Lower lobe of right lung (tissue), 2 donors: ENCODE results near the gene MACROD1. TPM values are rescaled to one million over a fixed set of nuclear protein-coding genes. Genes with fewer than 3 reads are reported as not detected.
A peak's percentile ranks its signal among the peaks of the same experiment; 100 is the strongest.

ENCODE experiments used
- ATAC-seq, 2 donors: fragments of 200-7000 bp; cut with Tn5 transposase; one replicate each; pipeline ENCODE4 v1.9.1; 2020 to 2022; ENCODE audit warnings: mild to moderate bottlenecking in 2 of 2, moderate library complexity in 2 of 2
- DNase-seq: peaks from one replicate; pipeline ENCODE4 v3.0.0-alpha.2; 2020
- H3K27ac ChIP-seq: fragments of 200-600 bp; one replicate; pipeline ENCODE4 v1.8.0; 2022
- H3K27me3 ChIP-seq: fragments of 200-600 bp; one replicate; pipeline ENCODE4 v1.8.0; 2022; ENCODE audit warnings: low read depth
- H3K36me3 ChIP-seq: fragments of 200-600 bp; one replicate; pipeline ENCODE4 v1.8.0; 2022; ENCODE audit warnings: mild to moderate bottlenecking
- H3K4me1 ChIP-seq: fragments of 200-600 bp; one replicate; pipeline ENCODE4 v1.8.0; 2022
- H3K4me3 ChIP-seq: fragments of 200-600 bp; one replicate; pipeline ENCODE4 v1.8.0; 2022; ENCODE audit warnings: mild to moderate bottlenecking
- H3K9me3 ChIP-seq: fragments of 200-600 bp; one replicate; pipeline ENCODE4 v1.8.0; 2022
- intact Hi-C: fragments of 100-400 bp; cut with DNase I; formaldehyde crosslinking; loops from one replicate; pipeline ENCODE4 v1.11.0; 2022
- total RNA-seq: library from RNA; stranded (reverse); fragmentation: NEBNext Ultra II Directional; extraction: Animal tissue kit (Norgen Biotek cat#: 25700); gene quantifications from one replicate; pipeline ENCODE4 v1.2.1, GENCODE V29; 2021
- TF ChIP-seq, protein P1 (sequence below): fragments of 200-600 bp; IDR thresholded peaks from one replicate; pipeline ENCODE4 v1.8.0; 2022; ENCODE audit warnings: antibody characterized with exemption, mild to moderate bottlenecking
- donor health status: DM: no; HTN: yes; CAD: no; lungs with severe emphysema.

MACROD1 gene
- total RNA-seq, 1 donor from 2014 or later = 15.0 TPM

DNA sequence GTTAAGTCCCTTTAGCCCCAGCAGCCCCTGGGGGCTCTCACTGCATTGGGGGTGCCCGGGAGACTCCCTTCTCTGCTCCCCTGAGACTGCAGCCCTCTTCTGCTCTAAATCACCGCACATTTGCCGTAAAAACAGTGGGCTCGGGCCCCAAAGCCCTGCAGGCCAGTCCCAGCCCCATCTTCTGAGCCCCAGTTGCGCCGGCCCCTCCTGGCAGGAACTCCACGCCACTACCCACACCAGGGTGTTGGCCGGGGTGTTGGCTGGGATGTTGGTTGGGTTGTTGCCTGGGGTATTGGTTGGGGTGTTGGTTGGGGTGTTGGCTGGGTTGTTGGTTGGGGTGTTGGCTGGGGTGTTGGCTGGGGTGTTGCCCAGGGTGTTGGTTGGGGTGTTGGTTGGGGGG is 156.2 kb downstream of the MACROD1 start:
- DNase-seq (no peak), ATAC-seq (no peak)
- TF ChIP-seq, protein P1, sequence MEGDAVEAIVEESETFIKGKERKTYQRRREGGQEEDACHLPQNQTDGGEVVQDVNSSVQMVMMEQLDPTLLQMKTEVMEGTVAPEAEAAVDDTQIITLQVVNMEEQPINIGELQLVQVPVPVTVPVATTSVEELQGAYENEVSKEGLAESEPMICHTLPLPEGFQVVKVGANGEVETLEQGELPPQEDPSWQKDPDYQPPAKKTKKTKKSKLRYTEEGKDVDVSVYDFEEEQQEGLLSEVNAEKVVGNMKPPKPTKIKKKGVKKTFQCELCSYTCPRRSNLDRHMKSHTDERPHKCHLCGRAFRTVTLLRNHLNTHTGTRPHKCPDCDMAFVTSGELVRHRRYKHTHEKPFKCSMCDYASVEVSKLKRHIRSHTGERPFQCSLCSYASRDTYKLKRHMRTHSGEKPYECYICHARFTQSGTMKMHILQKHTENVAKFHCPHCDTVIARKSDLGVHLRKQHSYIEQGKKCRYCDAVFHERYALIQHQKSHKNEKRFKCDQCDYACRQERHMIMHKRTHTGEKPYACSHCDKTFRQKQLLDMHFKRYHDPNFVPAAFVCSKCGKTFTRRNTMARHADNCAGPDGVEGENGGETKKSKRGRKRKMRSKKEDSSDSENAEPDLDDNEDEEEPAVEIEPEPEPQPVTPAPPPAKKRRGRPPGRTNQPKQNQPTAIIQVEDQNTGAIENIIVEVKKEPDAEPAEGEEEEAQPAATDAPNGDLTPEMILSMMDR = no peak
- Histone ChIP-seq H3K27me3 (no peaks in the 10 kb centered on the region), H3K4me1 (peaks cover 17% of the 10 kb centered on the region), H3K36me3 (no peaks in the 10 kb centered on the region), H3K4me3 (no peak overlapping the region), H3K27ac (no peak overlapping the region), H3K9me3 (no peaks in the 10 kb centered on the region)
- intact Hi-C loops = no loop called here

DNA sequence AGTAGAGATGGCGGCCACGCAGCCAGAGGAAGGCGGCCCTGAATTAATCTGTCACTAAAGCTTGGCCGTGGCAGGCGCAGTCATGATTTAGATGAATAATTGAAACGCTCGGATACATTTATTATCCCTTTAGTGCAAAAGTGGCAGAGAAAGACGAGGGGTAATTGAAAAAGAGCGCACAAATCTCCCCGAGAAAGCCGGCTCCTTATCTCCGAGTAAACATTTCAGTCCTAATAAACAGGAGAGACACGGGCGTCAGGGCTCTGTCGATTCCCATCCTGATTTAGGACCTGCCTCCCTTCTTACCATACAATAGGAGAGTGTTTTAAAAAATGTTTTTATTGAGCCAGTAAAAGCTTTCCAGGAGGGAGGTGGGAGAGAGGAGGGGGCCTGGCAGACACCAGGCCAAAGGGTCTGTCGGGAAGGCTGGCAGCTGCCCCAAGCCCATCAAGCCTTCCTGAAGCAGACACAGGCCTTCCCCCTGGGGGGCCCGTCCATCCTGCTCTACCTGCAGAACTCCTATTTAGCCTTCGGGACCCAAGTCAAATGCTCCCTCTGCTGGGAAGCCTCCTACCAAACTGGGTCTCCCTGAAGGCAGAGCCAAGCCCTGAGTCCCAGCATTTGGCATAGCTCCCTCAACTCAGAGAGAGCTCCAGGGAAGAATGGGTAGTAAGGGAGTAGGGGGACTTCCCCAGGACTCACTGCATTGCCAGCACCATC is 156.8 kb downstream of the MACROD1 start:
- Histone ChIP-seq H3K9me3 (no peaks in the 10 kb centered on the region), H3K27ac (no peak overlapping the region), H3K36me3 (no peaks in the 10 kb centered on the region), H3K4me1 (peaks cover 17% of the 10 kb centered on the region), H3K27me3 (no peaks in the 10 kb centered on the region), H3K4me3 (no peak overlapping the region)
- intact Hi-C loops = no loop called here
- ATAC-seq = no peak
- DNase-seq = no peak
- TF ChIP-seq, protein P1 = no peak

DNA sequence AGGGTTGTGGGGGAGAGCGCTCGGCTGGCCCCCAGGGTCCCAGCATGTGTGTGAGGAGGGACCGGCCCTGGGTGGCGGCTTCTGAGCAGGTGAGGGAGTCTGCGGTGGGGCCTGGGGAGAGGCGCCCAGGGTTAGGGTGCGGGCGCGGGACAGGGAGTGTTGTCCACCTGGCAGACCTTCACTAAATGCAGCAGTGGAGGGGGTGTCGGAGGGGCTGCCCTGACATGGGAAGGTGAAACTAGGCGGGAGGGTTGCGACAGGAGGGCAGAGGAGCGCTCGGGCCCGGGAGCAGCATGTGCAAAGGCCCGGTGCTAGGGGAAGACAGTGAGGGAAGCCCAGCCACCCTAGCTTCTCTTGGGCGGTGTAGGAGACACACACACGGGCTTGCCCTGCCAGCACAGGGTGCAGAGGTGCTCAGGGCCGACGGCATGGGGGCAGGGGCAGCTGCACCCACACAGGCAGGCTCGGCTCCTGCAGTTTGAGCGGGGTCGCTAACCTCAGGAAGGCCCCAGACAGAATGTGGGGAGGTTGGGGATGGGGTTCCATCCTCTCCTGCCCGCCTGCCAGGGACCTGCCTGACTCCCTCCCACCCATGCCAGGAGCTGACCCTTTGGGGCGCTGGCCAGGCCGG is 157.5 kb downstream of the MACROD1 start:
- TF ChIP-seq, protein P1 = no peak
- Histone ChIP-seq H3K27me3 (no peaks in the 10 kb centered on the region), H3K27ac (no peak overlapping the region), H3K4me3 (peak overlapping the region; percentile 53), H3K36me3 (no peaks in the 10 kb centered on the region), H3K4me1 (peaks cover 17% of the 10 kb centered on the region), H3K9me3 (no peaks in the 10 kb centered on the region)
- intact Hi-C loops = no loop called here
- ATAC-seq = no peak
- no peak for DNase-seq

DNA sequence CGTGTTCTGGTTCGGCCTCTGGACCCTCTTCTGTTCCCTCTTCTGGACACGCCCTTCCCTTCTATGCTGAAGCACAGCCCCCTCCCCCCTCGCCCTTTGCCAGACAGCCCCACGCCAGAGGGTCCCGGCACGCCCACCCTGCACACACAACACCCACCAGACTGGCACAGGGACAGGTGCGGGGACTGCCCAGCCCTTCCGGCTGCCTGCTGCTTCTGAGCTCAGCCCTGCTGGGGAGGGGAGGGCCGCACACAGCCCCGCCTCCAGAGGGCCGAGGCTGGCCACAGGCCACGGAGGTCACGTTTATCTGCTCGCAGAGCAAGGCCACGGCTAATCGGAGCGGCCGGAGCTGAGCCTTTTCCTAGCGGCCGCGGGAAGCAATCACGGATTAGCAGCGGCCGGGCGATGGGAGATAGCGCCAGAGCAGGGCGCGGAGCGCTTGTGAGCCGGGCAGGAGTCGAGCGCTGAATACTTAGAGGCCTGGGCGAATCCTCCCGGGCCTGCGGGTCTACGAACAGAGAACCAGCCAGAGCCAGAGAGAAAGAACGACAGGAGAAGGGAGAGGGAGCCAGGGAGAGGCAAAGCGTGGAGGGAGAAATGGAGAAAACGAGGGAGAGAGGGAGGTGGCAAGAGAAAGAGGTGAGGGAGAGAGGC is 158.2 kb downstream of the MACROD1 start:
- ATAC-seq (peak; percentile 90 to 93), DNase-seq (peak; percentile 84)
- Histone ChIP-seq H3K27me3 (no peaks in the 10 kb centered on the region), H3K9me3 (no peaks in the 10 kb centered on the region), H3K4me1 (peaks cover 17% of the 10 kb centered on the region), H3K4me3 (peak overlapping the region; percentile 53), H3K27ac (no peak overlapping the region), H3K36me3 (no peaks in the 10 kb centered on the region)
- intact Hi-C loops = no loop called here
- TF ChIP-seq, protein P1 = peak; percentile 27

DNA sequence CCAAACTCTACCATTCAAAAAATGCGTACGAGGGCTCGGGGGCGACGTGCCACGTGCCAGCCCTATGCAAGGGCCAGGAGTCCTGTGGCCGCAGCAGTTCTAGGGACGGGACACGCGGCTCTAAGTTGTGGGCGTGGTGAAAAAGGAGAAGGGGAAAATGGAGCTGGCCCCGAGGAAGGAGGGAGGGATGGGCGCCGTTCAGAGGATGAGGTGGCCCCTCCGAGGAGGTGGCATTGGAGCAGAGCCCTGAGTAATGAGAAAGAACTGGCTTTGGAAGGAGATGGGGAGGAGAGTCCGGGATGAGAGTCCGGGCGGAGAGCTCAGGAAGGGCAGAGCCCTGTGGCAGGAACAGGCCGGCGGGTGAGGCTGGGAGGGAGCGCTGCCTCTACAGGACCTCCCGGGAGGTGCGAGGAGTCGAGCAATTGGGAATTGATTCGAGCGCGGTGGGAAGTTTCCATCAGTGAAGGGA is 158.7 kb downstream of the MACROD1 start:
- DNase-seq (peak; percentile 59), ATAC-seq (peak; percentile 64 to 69)
- Histone ChIP-seq H3K4me3 (peak overlapping the region; percentile 53), H3K4me1 (peaks cover 17% of the 10 kb centered on the region), H3K27ac (no peak overlapping the region), H3K36me3 (no peaks in the 10 kb centered on the region), H3K27me3 (no peaks in the 10 kb centered on the region), H3K9me3 (no peaks in the 10 kb centered on the region)
- intact Hi-C loops = no loop called here
- TF ChIP-seq, protein P1 = no peak
